HepG2 (cell line): Measurements from ENCODE around the gene CREM. TPM values are rescaled to one million over a fixed set of nuclear protein-coding genes. Genes with fewer than 3 reads are reported as not detected.

Source experiments
- CCAR2 ChIP-seq: fragments of 200-400 bp; formaldehyde crosslinking; optimal IDR thresholded peaks from 2 replicates; pipeline ENCODE3; 2018; ENCODE audit warnings: low read depth, mild to moderate bottlenecking, low read length, moderate library complexity
- CHD2 ChIP-seq: IDR thresholded peaks from 2 replicates; pipeline ENCODE4 v1.6.1; 2011; ENCODE audit warnings: low read depth, low read length, improper control_type of control experiment
- DRAP1 ChIP-seq: IDR thresholded peaks from 2 replicates; pipeline ENCODE4 v1.6.1; 2016; ENCODE audit warnings: missing genetic modification reagents, missing compliant biosample characterization
- FUBP1 ChIP-seq: sonication (generic); formaldehyde crosslinking; IDR thresholded peaks from 2 replicates; pipeline ENCODE4 v1.5.1; 2020; ENCODE audit warnings: missing genetic modification reagents, mild to moderate bottlenecking, borderline replicate concordance
- TEAD3 ChIP-seq: optimal IDR thresholded peaks from 2 replicates; pipeline ENCODE3; 2016; ENCODE audit warnings: borderline replicate concordance
- TOPORS ChIP-seq: sonication (generic); formaldehyde crosslinking; IDR thresholded peaks from 2 replicates; pipeline ENCODE4 v1.8.0; 2023; ENCODE audit warnings: mild to moderate bottlenecking, missing genetic modification reagents
- ZBTB33 ChIP-seq: sonication (generic); formaldehyde crosslinking; IDR thresholded peaks from 2 replicates; pipeline ENCODE4 v1.4.0; 2020; ENCODE audit warnings: missing genetic modification reagents
- ZIK1 ChIP-seq: sonication (generic); formaldehyde crosslinking; IDR thresholded peaks from 2 replicates; pipeline ENCODE4 v1.5.0; 2020; ENCODE audit warnings: mild to moderate bottlenecking, low read depth, missing genetic modification reagents, borderline replicate concordance
- ZMYM2 ChIP-seq: sonication (generic); formaldehyde crosslinking; IDR thresholded peaks from 2 replicates; pipeline ENCODE4 v1.8.0; 2022; ENCODE audit warnings: mild to moderate bottlenecking, missing genetic modification reagents
- ZNF317 ChIP-seq: sonication (generic); formaldehyde crosslinking; IDR thresholded peaks from 2 replicates; pipeline ENCODE4 v1.5.0; 2020; ENCODE audit warnings: mild to moderate bottlenecking, missing genetic modification reagents
- ZNF530 ChIP-seq: sonication (generic); formaldehyde crosslinking; IDR thresholded peaks from 2 replicates; pipeline ENCODE4 v1.5.0; 2020; ENCODE audit warnings: low read depth, mild to moderate bottlenecking, missing genetic modification reagents
- polyA plus RNA-seq, 8 experiments: library from polyadenylated mRNA; depleted of rRNA in 3 of 8; stranded (reverse) in 7 of 8; unstranded in 1 of 8; fragments of >200 nt; fragmentation: Illumina TruSeq in 4 of 8; extraction: Trizol in 4 of 8; gene quantifications; 2 replicates each; pipeline versions ENCODE4 v1.2.1 to v1.2.3, GENCODE V29; 2011 to 2016; ENCODE audit warnings: low read depth in 4 of 8, missing spikeins in 1 of 8, mixed read lengths in 1 of 8; ENCODE audit not compliant: insufficient read depth in 1 of 8
- total RNA-seq, 5 experiments: library from RNA; depleted of rRNA; stranded (reverse); fragments of >200 nt; fragmentation: Illumina TruSeq; extraction: Trizol; gene quantifications; 2 replicates each; pipeline ENCODE4 v1.2.3, GENCODE V29; 2016; ENCODE audit warnings: low read depth in 1 of 5
- TF ChIP-seq, protein P1 (sequence below): sonication (generic); formaldehyde crosslinking; IDR thresholded peaks from 2 replicates; pipeline ENCODE4 v1.5.1; 2020; ENCODE audit warnings: mild to moderate bottlenecking, missing genetic modification reagents, moderate library complexity
- TF ChIP-seq, protein P2 (sequence below): sonication (generic); formaldehyde crosslinking; IDR thresholded peaks from 2 replicates; pipeline ENCODE4 v1.4.0; 2020; ENCODE audit warnings: missing genetic modification reagents, borderline replicate concordance

CREM gene
- total and polyA plus RNA-seq, 2 of the 13 experiments (the other 11 are each of a cell fraction or from before 2014, with no cell fraction given), result 21.3 to 25.4 TPM

DNA sequence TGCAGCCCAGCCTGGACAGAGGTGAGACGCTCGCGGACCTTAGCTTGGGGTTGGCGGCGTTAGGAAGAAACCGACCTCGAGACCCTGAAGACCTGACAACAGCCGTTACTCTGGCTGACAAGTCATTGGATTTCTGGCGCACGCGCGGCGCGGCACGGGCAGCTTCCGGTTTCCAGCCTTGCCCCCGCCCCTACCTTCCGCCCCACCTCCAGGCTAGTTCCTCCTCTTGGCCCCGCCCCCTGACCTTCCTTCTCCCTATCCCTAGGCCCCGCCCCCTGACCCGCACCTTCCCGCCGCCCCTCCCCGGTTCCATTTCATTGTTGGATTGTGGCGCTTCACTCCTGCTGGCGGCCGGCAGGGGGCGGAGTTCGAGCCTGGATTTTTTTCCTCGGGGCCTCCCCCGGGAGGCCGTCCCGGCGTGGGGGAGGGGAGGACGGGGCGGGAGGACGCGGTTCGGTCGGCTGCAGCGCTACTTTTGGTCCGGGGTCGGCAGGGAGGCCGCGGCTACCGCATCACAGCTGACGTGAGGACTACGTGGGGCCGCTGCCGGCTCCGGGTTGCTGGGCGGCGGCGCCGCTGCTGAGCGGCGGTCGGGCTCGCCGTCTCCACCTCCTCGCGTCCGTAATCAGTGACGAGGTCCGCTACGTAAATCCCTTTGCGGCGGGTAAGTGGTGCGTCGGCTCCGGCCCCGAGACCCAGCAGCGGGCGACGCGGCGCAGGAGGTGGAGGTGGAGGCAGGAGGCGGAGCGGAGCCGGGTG is at the start of gene CREM (continued):
- TF ChIP-seq, protein P1, sequence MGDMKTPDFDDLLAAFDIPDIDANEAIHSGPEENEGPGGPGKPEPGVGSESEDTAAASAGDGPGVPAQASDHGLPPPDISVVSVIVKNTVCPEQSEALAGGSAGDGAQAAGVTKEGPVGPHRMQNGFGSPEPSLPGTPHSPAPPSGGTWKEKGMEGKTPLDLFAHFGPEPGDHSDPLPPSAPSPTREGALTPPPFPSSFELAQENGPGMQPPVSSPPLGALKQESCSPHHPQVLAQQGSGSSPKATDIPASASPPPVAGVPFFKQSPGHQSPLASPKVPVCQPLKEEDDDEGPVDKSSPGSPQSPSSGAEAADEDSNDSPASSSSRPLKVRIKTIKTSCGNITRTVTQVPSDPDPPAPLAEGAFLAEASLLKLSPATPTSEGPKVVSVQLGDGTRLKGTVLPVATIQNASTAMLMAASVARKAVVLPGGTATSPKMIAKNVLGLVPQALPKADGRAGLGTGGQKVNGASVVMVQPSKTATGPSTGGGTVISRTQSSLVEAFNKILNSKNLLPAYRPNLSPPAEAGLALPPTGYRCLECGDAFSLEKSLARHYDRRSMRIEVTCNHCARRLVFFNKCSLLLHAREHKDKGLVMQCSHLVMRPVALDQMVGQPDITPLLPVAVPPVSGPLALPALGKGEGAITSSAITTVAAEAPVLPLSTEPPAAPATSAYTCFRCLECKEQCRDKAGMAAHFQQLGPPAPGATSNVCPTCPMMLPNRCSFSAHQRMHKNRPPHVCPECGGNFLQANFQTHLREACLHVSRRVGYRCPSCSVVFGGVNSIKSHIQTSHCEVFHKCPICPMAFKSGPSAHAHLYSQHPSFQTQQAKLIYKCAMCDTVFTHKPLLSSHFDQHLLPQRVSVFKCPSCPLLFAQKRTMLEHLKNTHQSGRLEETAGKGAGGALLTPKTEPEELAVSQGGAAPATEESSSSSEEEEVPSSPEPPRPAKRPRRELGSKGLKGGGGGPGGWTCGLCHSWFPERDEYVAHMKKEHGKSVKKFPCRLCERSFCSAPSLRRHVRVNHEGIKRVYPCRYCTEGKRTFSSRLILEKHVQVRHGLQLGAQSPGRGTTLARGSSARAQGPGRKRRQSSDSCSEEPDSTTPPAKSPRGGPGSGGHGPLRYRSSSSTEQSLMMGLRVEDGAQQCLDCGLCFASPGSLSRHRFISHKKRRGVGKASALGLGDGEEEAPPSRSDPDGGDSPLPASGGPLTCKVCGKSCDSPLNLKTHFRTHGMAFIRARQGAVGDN (CRISPR knock-in tag), result peak; percentile 97
- peak; percentile 5 for TF ChIP-seq TEAD3 (CRISPR knock-in tag)
- TF ChIP-seq ZNF317 (CRISPR knock-in tag), result peak; percentile 85
- TF ChIP-seq ZMYM2 (CRISPR knock-in tag), result peak; percentile 78; the same call in 1 of the 2 replicates
- TF ChIP-seq DRAP1 (CRISPR knock-in tag), result peak; percentile 80
- TF ChIP-seq ZBTB33, result 0 out of 2 replicates have a peak, but pooled peaks have one; percentile 2
- TF ChIP-seq, protein P2, sequence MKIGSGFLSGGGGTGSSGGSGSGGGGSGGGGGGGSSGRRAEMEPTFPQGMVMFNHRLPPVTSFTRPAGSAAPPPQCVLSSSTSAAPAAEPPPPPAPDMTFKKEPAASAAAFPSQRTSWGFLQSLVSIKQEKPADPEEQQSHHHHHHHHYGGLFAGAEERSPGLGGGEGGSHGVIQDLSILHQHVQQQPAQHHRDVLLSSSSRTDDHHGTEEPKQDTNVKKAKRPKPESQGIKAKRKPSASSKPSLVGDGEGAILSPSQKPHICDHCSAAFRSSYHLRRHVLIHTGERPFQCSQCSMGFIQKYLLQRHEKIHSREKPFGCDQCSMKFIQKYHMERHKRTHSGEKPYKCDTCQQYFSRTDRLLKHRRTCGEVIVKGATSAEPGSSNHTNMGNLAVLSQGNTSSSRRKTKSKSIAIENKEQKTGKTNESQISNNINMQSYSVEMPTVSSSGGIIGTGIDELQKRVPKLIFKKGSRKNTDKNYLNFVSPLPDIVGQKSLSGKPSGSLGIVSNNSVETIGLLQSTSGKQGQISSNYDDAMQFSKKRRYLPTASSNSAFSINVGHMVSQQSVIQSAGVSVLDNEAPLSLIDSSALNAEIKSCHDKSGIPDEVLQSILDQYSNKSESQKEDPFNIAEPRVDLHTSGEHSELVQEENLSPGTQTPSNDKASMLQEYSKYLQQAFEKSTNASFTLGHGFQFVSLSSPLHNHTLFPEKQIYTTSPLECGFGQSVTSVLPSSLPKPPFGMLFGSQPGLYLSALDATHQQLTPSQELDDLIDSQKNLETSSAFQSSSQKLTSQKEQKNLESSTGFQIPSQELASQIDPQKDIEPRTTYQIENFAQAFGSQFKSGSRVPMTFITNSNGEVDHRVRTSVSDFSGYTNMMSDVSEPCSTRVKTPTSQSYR (CRISPR knock-in tag), result peak; percentile 93
- TF ChIP-seq FUBP1 (CRISPR knock-in tag), result no peak
- TF ChIP-seq ZNF530 (CRISPR knock-in tag), result no peak
- no peak for TF ChIP-seq TOPORS (CRISPR knock-in tag)
- TF ChIP-seq ZIK1 (CRISPR knock-in tag), result peak; percentile 72
- no peak for TF ChIP-seq CCAR2
- TF ChIP-seq CHD2, result peak; percentile 62; the same call in 1 of the 2 replicates
